OCI-LY3 (cell line): ENCODE results near the gene MAT2A.
A peak's percentile ranks its signal among the peaks of the same experiment; 100 is the strongest.

Experiments
- H2AFZ ChIP-seq: fragments of 200-600, 300-600 bp; shearing (Covaris generic); 2 replicates; pipeline ENCODE4 v1.6.0; 2014; ENCODE audit warnings: antibody characterized with exemption, low read depth, low read length
- H3K27ac ChIP-seq: fragments of 200-600, 300-600 bp; sonication (generic); 2 replicates; pipeline ENCODE4 v1.5.1; 2014; ENCODE audit warnings: mild to moderate bottlenecking, low read length, moderate library complexity, mixed read lengths
- H3K27me3 ChIP-seq: fragments of 200-600, 300-600 bp; sonication (generic); 2 replicates; pipeline ENCODE4 v1.6.1; 2014; ENCODE audit warnings: low read depth, low read length, mixed read lengths
- H3K36me3 ChIP-seq: fragments of 200-600, 300-600 bp; sonication (generic); replicated peaks from 2 replicates; pipeline ENCODE3; 2014; ENCODE audit warnings: low read depth, low read length, mixed read lengths
- H3K4me1 ChIP-seq: fragments of 300-600, 200-600 bp; sonication (generic); 2 replicates; pipeline ENCODE4 v1.6.1; 2014; ENCODE audit warnings: low read length, mixed read lengths
- H3K4me2 ChIP-seq: fragments of 200-600, 300-600 bp; sonication (generic); 2 replicates; pipeline ENCODE4 v1.6.1; 2014; ENCODE audit warnings: low read length, mixed read lengths
- H3K4me3 ChIP-seq: fragments of 300-600, 200-600 bp; sonication (generic); 2 replicates; pipeline ENCODE4 v1.5.1; 2014; ENCODE audit warnings: antibody characterized with exemption, mild to moderate bottlenecking, low read length, moderate library complexity
- H3K79me2 ChIP-seq: fragments of 300-600, 200-600 bp; shearing (Covaris generic); 2 replicates; pipeline ENCODE4 v1.6.1; 2014; ENCODE audit warnings: mild to moderate bottlenecking, low read length, mixed read lengths
- H3K9ac ChIP-seq: fragments of 300-600, 200-600 bp; shearing (Covaris generic); 2 replicates; pipeline ENCODE4 v1.6.0; 2014; ENCODE audit warnings: mild to moderate bottlenecking, low read length, moderate library complexity
- H3K9me3 ChIP-seq: fragments of 200-600, 300-600 bp; shearing (Covaris generic); 2 replicates; pipeline ENCODE4 v1.6.1; 2014; ENCODE audit warnings: low read length, mixed read lengths; ENCODE audit not compliant: insufficient read depth
- H4K20me1 ChIP-seq: fragments of 200-600, 300-600 bp; sonication (generic); 2 replicates; pipeline ENCODE4 v1.6.1; 2016; ENCODE audit warnings: low read length, mixed read lengths; ENCODE audit not compliant: insufficient read depth
- CTCF ChIP-seq: fragments of 200-600, 300-600 bp; sonication (generic); IDR thresholded peaks from 2 replicates; pipeline ENCODE4 v1.5.1; 2014; ENCODE audit warnings: antibody characterized with exemption, low read length, low read depth
- EZH2phosphoT487 ChIP-seq: fragments of 200-600 bp; shearing (Covaris generic); IDR thresholded peaks from 2 replicates; pipeline ENCODE4 v1.6.1; 2018; ENCODE audit warnings: antibody characterized with exemption, mixed run types, low read depth

The MAT2A gene

DNA sequence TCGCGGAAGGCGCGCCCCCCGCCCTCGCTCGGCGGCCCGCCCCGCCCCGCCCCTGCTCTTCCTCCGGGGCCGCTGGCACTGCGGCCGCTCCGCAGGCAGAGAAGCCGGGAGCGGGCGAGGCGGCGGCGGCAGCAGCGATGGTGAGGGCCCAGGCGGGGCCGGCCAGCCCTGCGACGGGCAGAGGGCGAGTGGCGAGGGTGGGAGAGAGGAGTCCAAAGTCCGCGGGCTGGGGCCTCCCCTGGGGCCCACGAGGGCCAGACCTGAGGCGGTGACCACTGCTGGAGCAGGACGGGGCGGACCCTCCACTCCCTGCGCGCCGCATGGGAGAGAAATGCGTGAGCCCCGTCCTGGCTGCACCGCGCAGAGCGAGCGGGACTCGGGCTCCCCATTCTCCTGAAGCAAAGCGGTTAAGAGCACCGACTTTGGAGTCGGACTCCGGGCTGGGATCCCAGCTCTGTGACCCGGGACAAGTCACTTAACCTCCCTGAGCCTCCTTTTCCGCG is 45.4 kb downstream of the MAT2A start, which contains the start of gene VAMP5:
Gene VAMP5, plus strand, starts transcription at position 78 of the 503 bp plus-strand sequence. Its CDS starts 60 bp downstream, at position 138.
- Histone ChIP-seq H2AFZ (no peak within 1 kb of the TSS), H3K79me2 (no peaks in the 10 kb centered on the region), H3K4me1 (peaks cover 10% of the 10 kb centered on the region), H3K36me3 (no peaks in the 10 kb centered on the region), H3K4me2 (peak within 1 kb of the TSS; percentile 60), H3K4me3 (peak within 1 kb of the TSS; percentile 79), H3K27ac (no peak within 1 kb of the TSS), H3K9me3 (no peaks in the 10 kb centered on the region), H3K27me3 (no peaks in the 10 kb centered on the region), H3K9ac (peak within 1 kb of the TSS; percentile 48), H4K20me1 (no peaks in the 10 kb centered on the region)
- no peak for TF ChIP-seq EZH2phosphoT487
- no peak for TF ChIP-seq CTCF

DNA sequence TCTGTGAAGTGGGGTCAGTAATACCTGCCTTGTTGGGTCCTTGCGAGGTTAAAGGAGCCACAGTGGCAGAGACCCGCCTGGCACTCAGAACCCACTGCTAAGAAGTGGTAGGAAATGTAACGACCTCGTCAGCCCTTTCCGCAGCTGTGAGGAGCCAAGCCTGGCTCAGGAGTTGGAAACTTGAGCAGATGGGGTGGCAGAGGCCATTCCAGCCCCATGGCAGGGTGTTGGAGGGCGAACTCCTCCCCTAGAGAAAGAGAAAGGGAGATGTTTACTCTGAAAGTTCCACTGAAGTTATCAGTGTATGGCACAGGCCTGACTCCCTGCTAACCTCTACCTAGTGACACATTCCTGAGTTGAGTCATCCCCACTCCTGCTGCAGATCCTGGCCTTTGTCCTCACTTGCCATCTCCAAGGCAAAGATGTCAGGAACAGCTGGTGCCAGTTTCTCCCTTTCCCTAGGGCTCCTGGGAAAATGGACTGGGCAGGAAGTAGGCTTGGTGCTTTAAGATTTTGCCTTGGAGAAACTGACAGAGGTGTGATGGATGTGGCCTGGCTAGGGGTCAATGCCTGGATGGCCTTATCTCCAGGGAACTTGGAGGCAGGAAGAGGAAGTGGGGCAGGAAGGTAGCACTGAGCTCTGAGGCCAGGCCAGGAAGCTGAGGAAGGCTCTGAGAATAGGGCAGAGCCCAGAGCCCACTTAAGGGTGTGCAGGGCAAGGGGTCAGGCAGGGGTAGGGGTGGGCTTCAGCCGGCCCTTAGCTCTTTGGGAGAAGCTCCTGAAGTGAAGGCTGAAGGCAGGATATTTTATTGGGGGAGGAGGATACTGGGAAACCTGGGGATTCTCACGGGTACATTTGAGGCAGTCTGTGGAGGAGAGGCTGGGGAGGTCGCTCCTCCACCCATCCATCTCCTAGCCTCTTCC is 46.2 kb downstream of the MAT2A start:
- peak overlapping the region; percentile 79 for H3K4me3 ChIP-seq

DNA sequence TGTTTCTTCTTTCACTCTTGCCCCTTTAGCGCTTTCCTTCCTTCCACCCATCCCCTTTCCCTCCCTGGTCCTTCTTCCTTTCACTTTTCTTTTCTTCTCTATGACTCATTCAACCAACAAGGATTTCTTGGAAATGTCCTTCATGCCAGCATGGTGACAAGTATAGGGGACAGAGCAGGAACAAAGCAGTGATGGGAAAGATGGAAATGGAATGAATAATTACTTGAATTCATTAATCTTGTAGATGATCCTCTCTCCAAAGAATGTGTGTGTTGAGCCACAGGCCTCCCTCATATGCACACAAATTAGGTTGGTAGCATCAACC is 46.8 kb downstream of the MAT2A start:
- no peaks in the 10 kb centered on the region for H3K9me3 ChIP-seq
- no peaks in the 10 kb centered on the region for H4K20me1 ChIP-seq
- H3K27ac ChIP-seq, result no peak overlapping the region
- no peak overlapping the region for H2AFZ ChIP-seq
- H3K4me3 ChIP-seq, result no peak overlapping the region
- no peaks in the 10 kb centered on the region for H3K36me3 ChIP-seq
- H3K9ac ChIP-seq, result no peak overlapping the region
- peaks cover 7% of the 10 kb centered on the region; the same call in 1 of the 2 replicates for H3K4me1 ChIP-seq
- TF ChIP-seq EZH2phosphoT487 (no peak), CTCF (no peak)
- H3K4me2 ChIP-seq, result no peak overlapping the region
- no peaks in the 10 kb centered on the region for H3K79me2 ChIP-seq
- no peaks in the 10 kb centered on the region for H3K27me3 ChIP-seq

More for the DNA sequence above, 46.2 kb downstream of the MAT2A start:
- Histone ChIP-seq H3K27me3 (no peaks in the 10 kb centered on the region), H3K9ac (peak overlapping the region; percentile 48), H4K20me1 (no peaks in the 10 kb centered on the region), H3K4me1 (peaks cover 7% of the 10 kb centered on the region; the same call in 1 of the 2 replicates), H3K4me2 (peak overlapping the region; percentile 60), H3K27ac (no peak overlapping the region), H3K79me2 (no peaks in the 10 kb centered on the region), H3K9me3 (no peaks in the 10 kb centered on the region), H2AFZ (no peak overlapping the region), H3K36me3 (no peaks in the 10 kb centered on the region)
- no peak for TF ChIP-seq EZH2phosphoT487
- no peak for TF ChIP-seq CTCF

DNA sequence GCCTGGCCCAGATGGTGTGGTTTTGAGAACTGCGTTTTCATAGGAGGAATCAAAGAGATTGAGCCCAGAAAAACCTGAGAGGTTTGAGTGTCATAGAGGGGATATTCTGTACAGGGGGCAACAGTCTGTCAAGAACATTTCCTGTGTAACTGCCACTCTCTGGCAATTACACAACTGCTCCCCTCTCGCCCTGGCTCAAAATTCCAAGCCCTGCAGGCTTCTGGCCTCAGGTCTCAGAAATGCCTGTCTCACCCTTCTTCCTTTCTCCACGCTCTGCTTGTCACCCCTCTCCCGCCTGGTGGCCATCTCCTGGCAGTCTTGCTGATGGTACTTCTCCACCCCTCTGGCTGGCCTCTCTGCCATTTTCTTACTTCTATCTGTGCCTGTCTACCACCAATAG is 49.3 kb downstream of the MAT2A start:
- Histone ChIP-seq H3K27ac (no peak overlapping the region), H3K9ac (no peak overlapping the region), H3K27me3 (no peaks in the 10 kb centered on the region), H3K9me3 (no peaks in the 10 kb centered on the region), H3K4me1 (peaks cover 7% of the 10 kb centered on the region; the same call in 1 of the 2 replicates), H4K20me1 (no peaks in the 10 kb centered on the region), H2AFZ (no peak overlapping the region), H3K4me3 (no peak overlapping the region), H3K36me3 (no peaks in the 10 kb centered on the region), H3K4me2 (no peak overlapping the region), H3K79me2 (no peaks in the 10 kb centered on the region)
- TF ChIP-seq CTCF (no peak), EZH2phosphoT487 (no peak)
